GM12891 (cell line): ENCODE results near the gene BLOC1S2.

Experiments
- DNase-seq: peaks from one replicate; pipeline ENCODE4 v3.0.0; 2011; ENCODE audit warnings: low spot score; ENCODE audit not compliant: insufficient read length
- FAIRE-seq: peaks from 2 replicates; lab custom pipeline; 2011; peaks lifted over from hg19 to GRCh38; lab: Jason Lieb, UNC
- PAX5 ChIP-seq: IDR thresholded peaks from 2 replicates; pipeline ENCODE4 v1.6.1; 2011; ENCODE audit warnings: low read length, moderate library complexity, mild to moderate bottlenecking; ENCODE audit not compliant: insufficient read depth, severe bottlenecking
- POLR2A ChIP-seq: IDR thresholded peaks from 2 replicates; pipeline ENCODE4 v1.6.1; 2011; ENCODE audit warnings: low read depth, low read length, control low read depth
- POLR2AphosphoS5 ChIP-seq: IDR thresholded peaks from 2 replicates; pipeline ENCODE4 v1.6.1; 2011; ENCODE audit warnings: low read depth, low read length, control low read depth
- POU2F2 ChIP-seq: IDR thresholded peaks from 2 replicates; pipeline ENCODE4 v1.6.1; 2011; ENCODE audit warnings: low read depth, mild to moderate bottlenecking, control low read depth, low read length, moderate library complexity
- SPI1 ChIP-seq: IDR thresholded peaks from 2 replicates; pipeline ENCODE4 v1.6.1; 2011; ENCODE audit warnings: low read depth, low read length, control low read depth
- TAF1 ChIP-seq: IDR thresholded peaks from 2 replicates; pipeline ENCODE4 v1.6.1; 2011; ENCODE audit warnings: low read depth, low read length, control low read depth

BLOC1S2 gene

GRCh38 chr10:100223879-100224278 lies 62.6 kb downstream of the BLOC1S2 start:
- no peak for TF ChIP-seq TAF1
- TF ChIP-seq SPI1: no peak
- no peak for TF ChIP-seq POLR2A
- TF ChIP-seq PAX5: no peak
- TF ChIP-seq POLR2AphosphoS5: no peak
- no peak for TF ChIP-seq POU2F2
- DNase-seq (no peak), FAIRE-seq (no peak)
